K562 (cell line): ENCODE data around the gene ABCB10. TPM values are rescaled to one million over a fixed set of nuclear protein-coding genes. Genes with fewer than 3 reads are reported as not detected.
"Not testable (repeated sequence)": the region's sequence is repeated elsewhere in the genome, so short reads cannot be mapped to it uniquely, and the experiment has no call there.

Experiments used
- ATAC-seq: fragments of 200-7000 bp; cut with Tn5 transposase; 3 replicates; pipeline ENCODE4 v1.9.1; 2020; ENCODE audit warnings: moderate library complexity
- BruUV-seq: library from RNA; stranded (reverse); fragments of 400-500 nt; replicated peaks from 2 replicates; lab custom pipeline; 2021; lab: Mats Ljungman, UMichigan
- CTCF ChIA-PET: fragments of 300-600 bp; formaldehyde crosslinking; extraction: SDS; loops from one replicate; lab custom pipeline; 2021; ENCODE audit warnings: low intra/inter-chr PET ratio; lab: Yijun Ruan, JAX
- POLR2A ChIA-PET: fragments of 300-600, 350-650 bp; sonication (Branson Sonifier 250); formaldehyde crosslinking; extraction: SDS; loops from one replicate; lab custom pipeline; 2021; ENCODE audit warnings: antibody characterized with exemption, inconsistent platforms; lab: Yijun Ruan, JAX
- DNase-seq, 4 experiments: peaks; one replicate each; pipeline versions ENCODE4 v3.0.0 to v3.0.0-alpha.2; 2011 to 2018; ENCODE audit warnings: low spot score in 3 of 4, mixed read lengths in 3 of 4; ENCODE audit errors: extremely low read depth in 1 of 4
- FAIRE-seq: peaks from 2 replicates; lab custom pipeline; 2011; peaks lifted over from hg19 to GRCh38; lab: Jason Lieb, UNC
- H2AFZ ChIP-seq: 2 replicates; pipeline ENCODE4 v1.6.0; 2011; ENCODE audit warnings: low read depth, low read length, control low read depth, inconsistent platforms
- H3K27ac ChIP-seq: fragments of 200-600 bp; 3 replicates; pipeline ENCODE4 v1.8.0; 2011; ENCODE audit warnings: low read depth, mild to moderate bottlenecking, control low read depth, inconsistent platforms, low read length, moderate library complexity, mixed read lengths; ENCODE audit errors: extremely low read depth
- H3K27me3 ChIP-seq, 2 experiments: fragments of 300-600 bp in 1 of 2; 2 replicates in 1 of 2; 3 replicates in 1 of 2; pipeline versions ENCODE4 v1.6.0 to v1.8.0; 2011; ENCODE audit warnings: inconsistent platforms in 2 of 2, low read length in 2 of 2, mild to moderate bottlenecking in 1 of 2, mixed read lengths in 1 of 2, moderate library complexity in 1 of 2; ENCODE audit not compliant: control insufficient read depth in 2 of 2, insufficient read depth in 2 of 2
- H3K36me3 ChIP-seq: fragments of 300-600 bp; 3 replicates; pipeline ENCODE4 v1.8.0; 2011; ENCODE audit warnings: mild to moderate bottlenecking, low read length, inconsistent platforms; ENCODE audit not compliant: control insufficient read depth, insufficient read depth
- H3K4me1 ChIP-seq, 2 experiments: fragments of 200-600 bp in 1 of 2; replicated peaks in 1 of 2; 2 replicates in 1 of 2; 3 replicates in 1 of 2; pipeline versions ENCODE4 v1.5.1 to v1.8.0; 2011; ENCODE audit warnings: inconsistent platforms in 2 of 2, low read length in 2 of 2, mild to moderate bottlenecking in 1 of 2, mixed read lengths in 1 of 2, moderate library complexity in 1 of 2; ENCODE audit not compliant: control insufficient read depth in 2 of 2, insufficient read depth in 2 of 2
- H3K4me2 ChIP-seq: 2 replicates; pipeline ENCODE4 v1.6.1; 2011; ENCODE audit warnings: low read length, control low read depth, inconsistent platforms, mixed read lengths; ENCODE audit not compliant: insufficient read depth
- H3K4me3 ChIP-seq: fragments of 200-600 bp; sonication (generic), shearing (Covaris generic); 2 replicates; pipeline ENCODE4 v1.5.1; 2016; ENCODE audit warnings: control low read depth, inconsistent platforms
- H3K79me2 ChIP-seq: fragments of 200-600 bp; 3 replicates; pipeline ENCODE4 v1.8.0; 2011; ENCODE audit warnings: low read length, inconsistent platforms; ENCODE audit not compliant: control insufficient read depth, insufficient read depth
- H3K9ac ChIP-seq, 2 experiments: 2 replicates each; pipeline versions ENCODE4 v1.6.0 to v1.6.1; 2011; ENCODE audit warnings: low read depth in 2 of 2, low read length in 2 of 2, control low read depth in 1 of 2, inconsistent platforms in 1 of 2, mild to moderate bottlenecking in 1 of 2, mixed read lengths in 1 of 2; ENCODE audit not compliant: insufficient read depth in 1 of 2
- H3K9me1 ChIP-seq: one replicate; pipeline ENCODE4 v1.6.0; 2011; ENCODE audit warnings: inconsistent platforms, mild to moderate bottlenecking, low read length, moderate library complexity; ENCODE audit not compliant: control insufficient read depth, insufficient read depth
- H3K9me3 ChIP-seq: replicated peaks from 2 replicates; pipeline ENCODE4 v1.5.1; 2011; ENCODE audit warnings: low read depth, low read length, inconsistent platforms; ENCODE audit not compliant: control insufficient read depth, insufficient read depth
- H4K20me1 ChIP-seq: replicated peaks from 2 replicates; pipeline ENCODE4 v1.6.1; 2011; ENCODE audit warnings: low read length, inconsistent platforms, mixed read lengths; ENCODE audit not compliant: control insufficient read depth, insufficient read depth
- DACH1 ChIP-seq: fragments of 450-650 bp; IDR thresholded peaks from 2 replicates; pipeline ENCODE4 v1.6.1; 2018; ENCODE audit not compliant: partially characterized antibody
- HMG20B ChIP-seq: fragments of 250-450 bp; sonication (Bioruptor Pico); IDR thresholded peaks from 2 replicates; pipeline ENCODE4 v1.5.0; 2021; ENCODE audit warnings: mild to moderate bottlenecking
- MTA2 ChIP-seq: fragments of 450-650 bp; IDR thresholded peaks from 2 replicates; pipeline ENCODE4 v1.6.1; 2016; ENCODE audit warnings: low read depth
- NR3C1 ChIP-seq: sonication (generic); formaldehyde crosslinking; IDR thresholded peaks from 2 replicates; pipeline ENCODE4 v1.8.1; 2022; ENCODE audit warnings: missing genetic modification reagents
- NUFIP1 ChIP-seq: fragments of 450-650 bp; IDR thresholded peaks from 2 replicates; pipeline ENCODE4 v1.6.1; 2018; ENCODE audit not compliant: partially characterized antibody
- ZFPM2 ChIP-seq: fragments of 250-450 bp; sonication (Bioruptor Pico); IDR thresholded peaks from 2 replicates; pipeline ENCODE4 v1.5.1; 2022; ENCODE audit warnings: mild to moderate bottlenecking
- ZNF165 ChIP-seq: fragments of 250-450 bp; sonication (Bioruptor Pico); IDR thresholded peaks from 2 replicates; pipeline ENCODE4 v1.4.0; 2020; ENCODE audit warnings: borderline replicate concordance
- ZNF384 ChIP-seq: IDR thresholded peaks from 2 replicates; pipeline ENCODE4 v1.6.1; 2012; ENCODE audit warnings: low read depth, low read length, improper control_type of control experiment
- ZNF583 ChIP-seq: fragments of 250-450 bp; sonication (Bioruptor Pico); IDR thresholded peaks from 2 replicates; pipeline ENCODE4 v1.4.0; 2020
- WGBS: fragments of 100-300 bp; shearing (Covaris generic); methylation state at CpG from one replicate; pipeline ENCODE4 v1.1.6; 2016; ENCODE audit warnings: low coverage, mixed read lengths; ENCODE audit not compliant: insufficient coverage; ENCODE audit errors: missing lambda C conversion rate; 5-methylcytosine and 5-hydroxymethylcytosine counted together
- in situ Hi-C: fragments of 300-500 bp; cut with MboI; formaldehyde crosslinking; loops from 4 replicates; pipeline ENCODE4 v1.15.0; 2018; ENCODE audit warnings: inconsistent platforms, mixed read lengths
- intact Hi-C: fragments of 100-400 bp; cut with micrococcal nuclease; formaldehyde crosslinking; loops from 2 replicates; pipeline ENCODE4 v1.14.2; 2022
- polyA plus RNA-seq, 8 experiments: library from polyadenylated mRNA; depleted of rRNA in 4 of 8; stranded (reverse) in 5 of 8; unstranded in 3 of 8; fragments of >200 nt; fragmentation: Nextera tagmentation in 2 of 8; fragmentation: Illumina TruSeq in 1 of 8; extraction: Ambion mirVana in 2 of 8; extraction: Trizol in 1 of 8; gene quantifications; 2 replicates each; pipeline versions ENCODE4 v1.2.1 to v1.2.3, GENCODE V29; 2011 to 2014; ENCODE audit warnings: inconsistent platforms in 1 of 8, missing spikeins in 1 of 8
- total RNA-seq, 7 experiments: library from RNA; depleted of rRNA in 6 of 7; stranded (reverse); fragments of >200 nt in 6 of 7; fragmentation: Illumina TruSeq in 2 of 7; extraction: Trizol in 2 of 7; gene quantifications; 2 replicates each; pipeline versions ENCODE4 v1.2.1 to v1.2.3, GENCODE V29; 2011 to 2021; ENCODE audit warnings: low replicate concordance in 1 of 7

ABCB10 gene
- total and polyA plus RNA-seq, 9 of the 15 experiments (the other 6 are each of a cell fraction or from before 2014, with no cell fraction given): 12.4 to 54.8 (median 36.4) TPM

GRCh38 chr1:229478852-229479251, 79.7 kb downstream of the ABCB10 start (continued):
- TF ChIP-seq ZFPM2 (CRISPR knock-in tag): no peak
- TF ChIP-seq DACH1: no peak
- no peak for TF ChIP-seq HMG20B (CRISPR knock-in tag)
- TF ChIP-seq ZNF583 (CRISPR knock-in tag): no peak
- no peak for TF ChIP-seq NR3C1
- no peak for TF ChIP-seq MTA2
- no peak for TF ChIP-seq ZNF165 (CRISPR knock-in tag)
- no peak for TF ChIP-seq NUFIP1
- TF ChIP-seq ZNF384: no peak

DNA sequence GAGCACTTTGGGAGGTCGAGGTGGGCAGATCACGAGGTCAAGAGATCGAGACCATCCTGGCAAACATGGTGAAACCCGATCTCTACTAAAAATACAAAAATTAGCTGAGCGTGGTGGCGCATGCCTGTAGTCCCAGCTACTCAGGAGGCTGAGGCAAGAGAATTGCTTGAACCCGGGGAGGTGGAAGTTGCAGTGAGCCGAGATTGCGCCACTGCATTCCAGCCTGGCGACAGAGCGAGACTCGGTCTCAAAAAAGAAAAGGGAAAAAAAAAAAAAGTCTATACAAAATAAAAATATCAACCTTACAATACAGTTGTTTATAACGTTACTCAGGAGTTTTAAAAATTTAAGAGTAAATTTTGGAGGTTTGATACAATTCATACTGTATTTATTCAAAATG, 82.6 kb downstream of the ABCB10 start:
- POLR2A ChIA-PET: interaction anchor here (0.6 to 2.0 kb wide), 2 partner anchors 21 to 451 kb away, joined by 3 to 5 read pairs; no protein-coding TSS in a partner anchor
- H3K9me3 ChIP-seq, H3K9me1 ChIP-seq, DNase-seq, H4K20me1 ChIP-seq, H3K27ac ChIP-seq, intact Hi-C loops, H3K79me2 ChIP-seq, BruUV-seq, H3K4me2 ChIP-seq, H3K9ac ChIP-seq, H2AFZ ChIP-seq, ATAC-seq, H3K4me3 ChIP-seq, H3K4me1 ChIP-seq, FAIRE-seq, H3K27me3 ChIP-seq: not testable (repeated sequence)
- WGBS: 92% methylated on average over 11 of the region's 13 CpGs
- H3K36me3 ChIP-seq: peaks cover 84% of the 10 kb centered on the region
- CTCF ChIA-PET: interaction anchor here (1.7 kb wide), 1 partner anchor 218 kb away, joined by 5 read pairs; no protein-coding TSS in a partner anchor
- in situ Hi-C loops: loop anchor here (10.0 kb wide), 1 partner anchor 791 kb away; no protein-coding TSS in a partner anchor
